Caco-2 (cell line): Measurements from ENCODE around the gene CTXND1. TPM values are rescaled to one million over a fixed set of nuclear protein-coding genes. Genes with fewer than 3 reads are reported as not detected.

Experiments used
- BruUV-seq: library from RNA; stranded (reverse); fragments of 400-500 nt; replicated peaks from 2 replicates; lab custom pipeline; 2021; lab: Mats Ljungman, UMichigan
- CTCF ChIA-PET: fragments of 300-600 bp; sonication (Branson Sonifier 250); formaldehyde crosslinking; loops from one replicate; lab custom pipeline; 2022; ENCODE audit warnings: antibody characterized with exemption; lab: Charles Lee
- POLR2A ChIA-PET: fragments of 300-600 bp; sonication (Branson Sonifier 250); formaldehyde crosslinking; loops from one replicate; lab custom pipeline; 2022; ENCODE audit warnings: antibody characterized with exemption; lab: Charles Lee
- DNase-seq, 2 experiments: peaks; one replicate each; pipeline versions ENCODE4 v3.0.0 to v3.0.0-alpha.2; 2020 to 2022
- H3K27me3 ChIP-seq: replicated peaks from 2 replicates; pipeline ENCODE4 v1.6.0; 2011; ENCODE audit warnings: low read length; ENCODE audit not compliant: control insufficient read depth, insufficient read depth
- H3K36me3 ChIP-seq: 2 replicates; pipeline ENCODE4 v1.5.1; 2011; ENCODE audit warnings: low read length; ENCODE audit not compliant: control insufficient read depth, insufficient read depth
- H3K4me1 ChIP-seq: fragments of 250-450 bp; sonication (Bioruptor Pico); 2 replicates; pipeline ENCODE4 v1.5.1; 2020; ENCODE audit warnings: mild to moderate bottlenecking
- H3K4me3 ChIP-seq: 2 replicates; pipeline ENCODE4 v1.5.1; 2011; ENCODE audit warnings: low read depth, mild to moderate bottlenecking, control low read depth, low read length
- H3K9me3 ChIP-seq: fragments of 250-450 bp; sonication (Bioruptor Pico); 2 replicates; pipeline ENCODE4 v1.5.1; 2020; ENCODE audit warnings: mild to moderate bottlenecking, moderate library complexity
- H3K27ac Mint-ChIP-seq: one replicate; pipeline ENCODE4 v1.8.0; 2022; ENCODE audit warnings: mixed read lengths; ENCODE audit not compliant: unreplicated experiment
- H3K27me3 Mint-ChIP-seq: one replicate; pipeline ENCODE4 v1.8.0; 2022; ENCODE audit warnings: mixed read lengths; ENCODE audit not compliant: insufficient read depth, unreplicated experiment
- H3K36me3 Mint-ChIP-seq: one replicate; pipeline ENCODE4 v1.8.0; 2022; ENCODE audit warnings: mild to moderate bottlenecking, mixed read lengths; ENCODE audit not compliant: insufficient read depth, unreplicated experiment
- H3K4me1 Mint-ChIP-seq: one replicate; pipeline ENCODE4 v1.8.0; 2022; ENCODE audit warnings: low read depth, mixed read lengths; ENCODE audit not compliant: unreplicated experiment
- H3K4me3 Mint-ChIP-seq: one replicate; pipeline ENCODE4 v1.8.0; 2022; ENCODE audit warnings: mild to moderate bottlenecking, moderate library complexity, mixed read lengths; ENCODE audit not compliant: unreplicated experiment
- H3K9me3 Mint-ChIP-seq: one replicate; pipeline ENCODE4 v1.8.0; 2022; ENCODE audit warnings: mixed read lengths; ENCODE audit not compliant: unreplicated experiment
- CTCF ChIP-seq, 2 experiments: fragments of 200-600 bp in 1 of 2; IDR thresholded peaks; 1 replicate in 1 of 2; 2 replicates in 1 of 2; pipeline versions ENCODE4 v1.5.1 to v1.8.0; 2011 to 2022; ENCODE audit warnings: antibody characterized with exemption in 1 of 2, control low read depth in 1 of 2, inconsistent platforms in 1 of 2, low read depth in 1 of 2, low read length in 1 of 2, mild to moderate bottlenecking in 1 of 2, moderate library complexity in 1 of 2; ENCODE audit not compliant: insufficient read depth in 1 of 2, severe bottlenecking in 1 of 2, unreplicated experiment in 1 of 2
- intact Hi-C: fragments of 100-400 bp; cut with micrococcal nuclease; formaldehyde crosslinking; loops from one replicate; pipeline ENCODE4 v1.10.0; 2022; ENCODE audit not compliant: unreplicated experiment
- total RNA-seq: library from RNA; stranded (reverse); gene quantifications from 2 replicates; pipeline ENCODE4 v1.2.3, GENCODE V29; 2022

CTXND1 gene
- total RNA-seq, 1 experiment from 2014 or later: 0.05 TPM

DNA sequence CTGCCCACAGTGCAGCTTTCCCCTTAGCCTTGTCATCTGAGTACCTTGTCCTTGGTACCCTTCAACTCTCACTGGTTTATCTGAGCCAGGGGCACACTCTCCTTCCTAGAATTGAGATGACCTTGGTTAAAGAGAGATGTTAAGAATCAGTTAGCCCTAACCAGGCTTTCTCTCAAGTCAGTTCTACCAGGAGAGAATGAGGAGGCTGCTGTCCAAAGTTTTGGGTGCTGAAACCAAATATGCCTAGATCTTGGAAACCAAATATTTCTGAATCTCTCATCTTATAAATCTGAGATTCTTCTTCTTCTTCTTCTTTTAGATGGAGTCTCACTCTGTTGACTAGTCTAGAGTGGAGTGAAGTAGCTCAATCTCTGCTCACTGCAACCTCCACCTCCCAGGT lies 12.0 kb upstream of the CTXND1 start:
- ChIA-PET POLR2A (no interaction called here), CTCF (no interaction called here)
- Mint-ChIP-seq H3K36me3 (no peaks in the 10 kb centered on the region), H3K9me3 (no peaks in the 10 kb centered on the region), H3K4me3 (no peak overlapping the region), H3K27ac (no peak overlapping the region), H3K4me1 (no peaks in the 10 kb centered on the region), H3K27me3 (peaks cover 19% of the 10 kb centered on the region)
- Histone ChIP-seq H3K4me3 (no peak overlapping the region), H3K36me3 (no peaks in the 10 kb centered on the region), H3K27me3 (no peaks in the 10 kb centered on the region; the same call in none of the 2 replicates), H3K4me1 (no peaks in the 10 kb centered on the region), H3K9me3 (no peaks in the 10 kb centered on the region)
- BruUV-seq: no TSS peak
- intact Hi-C loops: no loop called here
- no peak for TF ChIP-seq CTCF (IDR thresholded peaks at IDR 0.05; ENCODE audit: insufficient read depth in 1 of 2, low read depth in 1 of 2, low read length in 1 of 2, severe bottlenecking in 1 of 2, unreplicated experiment in 1 of 2)
- no peak for DNase-seq

GRCh38 chr15:80260551-80260950 lies 8.5 kb upstream of the CTXND1 start:
- CTCF ChIA-PET: no interaction called here
- Mint-ChIP-seq H3K4me3 (no peak overlapping the region), H3K36me3 (no peaks in the 10 kb centered on the region), H3K27ac (no peak overlapping the region), H3K9me3 (no peaks in the 10 kb centered on the region), H3K27me3 (peaks cover 11% of the 10 kb centered on the region), H3K4me1 (no peaks in the 10 kb centered on the region)
- Histone ChIP-seq H3K27me3 (no peaks in the 10 kb centered on the region; the same call in 1 of the 2 replicates), H3K4me1 (no peaks in the 10 kb centered on the region), H3K9me3 (no peaks in the 10 kb centered on the region), H3K36me3 (no peaks in the 10 kb centered on the region), H3K4me3 (no peak overlapping the region)
- TF ChIP-seq CTCF (IDR thresholded peaks at IDR 0.05; ENCODE audit: insufficient read depth in 1 of 2, low read depth in 1 of 2, low read length in 1 of 2, severe bottlenecking in 1 of 2, unreplicated experiment in 1 of 2): no peak
- intact Hi-C loops: no loop called here
- BruUV-seq: no TSS peak
- DNase-seq: no peak
- POLR2A ChIA-PET: no interaction called here

- Mint-ChIP-seq H3K9me3 (no peaks in the 10 kb centered on the region), H3K4me3 (no peak overlapping the region), H3K4me1 (no peaks in the 10 kb centered on the region), H3K27me3 (peaks cover 11% of the 10 kb centered on the region), H3K27ac (no peak overlapping the region), H3K36me3 (no peaks in the 10 kb centered on the region)
- Histone ChIP-seq H3K36me3 (no peaks in the 10 kb centered on the region), H3K27me3 (no peaks in the 10 kb centered on the region; the same call in 1 of the 2 replicates), H3K4me3 (no peak overlapping the region), H3K9me3 (no peaks in the 10 kb centered on the region), H3K4me1 (no peaks in the 10 kb centered on the region)
- no peak for TF ChIP-seq CTCF (IDR thresholded peaks at IDR 0.05; ENCODE audit: insufficient read depth in 1 of 2, low read depth in 1 of 2, low read length in 1 of 2, severe bottlenecking in 1 of 2, unreplicated experiment in 1 of 2)
- no peak for DNase-seq
- ChIA-PET CTCF (no interaction called here), POLR2A (no interaction called here)
- intact Hi-C loops: no loop called here
- BruUV-seq: no TSS peak
Measured at GRCh38 chr15:80259942-80260510, 8.0 kb upstream of the CTXND1 start.
